HG02588 (cell line): ENCODE data around the gene MANF.
"Not testable (repeated sequence)": the region's sequence is repeated elsewhere in the genome, so short reads cannot be mapped to it uniquely, and the experiment has no call there.

Experiments
- ATAC-seq: cut with Tn5 transposase; IDR thresholded peaks from one replicate; pipeline ENCODE4 v1.9.1; 2021; ENCODE audit warnings: mild to moderate bottlenecking, moderate library complexity; ENCODE audit not compliant: unreplicated experiment

The MANF gene

GRCh38 chr3:51371943-51372557, 13.0 kb upstream of the MANF start:
- ATAC-seq: no peak

- no peak for ATAC-seq
These were observed 11.3 kb upstream of the MANF start for GRCh38 chr3:51373658-51374421.

- no peak for ATAC-seq
These were observed 10.6 kb upstream of the MANF start for GRCh38 chr3:51374456-51374855.

- no peak for ATAC-seq
These were observed 10.0 kb upstream of the MANF start for GRCh38 chr3:51375136-51375535.

- ATAC-seq: no peak
These were observed 9.5 kb upstream of the MANF start for GRCh38 chr3:51375571-51375970.

GRCh38 chr3:51378065-51378464, 7.0 kb upstream of the MANF start:
- ATAC-seq: no peak

- ATAC-seq: no peak
These were observed 6.4 kb upstream of the MANF start for GRCh38 chr3:51378726-51379125.

- ATAC-seq: no peak
These were observed 5.8 kb upstream of the MANF start for GRCh38 chr3:51379301-51379700.

GRCh38 chr3:51379746-51380455, 5.2 kb upstream of the MANF start:
- no peak for ATAC-seq

GRCh38 chr3:51380601-51381332, 4.3 kb upstream of the MANF start:
- ATAC-seq: no peak

- ATAC-seq: no peak
These were observed 3.8 kb upstream of the MANF start for GRCh38 chr3:51381333-51381705.

GRCh38 chr3:51382076-51382745, 2.9 kb upstream of the MANF start:
- ATAC-seq: no peak

GRCh38 chr3:51382947-51383578, 2.0 kb upstream of the MANF start:
- no peak for ATAC-seq

- ATAC-seq: peak; percentile 4
These were observed 901 bp upstream of the MANF start for GRCh38 chr3:51384055-51384725.

GRCh38 chr3:51385621-51386091, 565 bp downstream of the MANF start:
- ATAC-seq: no peak

GRCh38 chr3:51386159-51386851, 1.2 kb downstream of the MANF start:
- ATAC-seq: no peak

GRCh38 chr3:51386852-51387229, 1.8 kb downstream of the MANF start:
- ATAC-seq: no peak

- ATAC-seq: not testable (repeated sequence)
These were observed 2.2 kb downstream of the MANF start for GRCh38 chr3:51387281-51387680.
